WTC11 (cell line): ENCODE data around the gene TMEM135.

ENCODE experiments used
- CREB1 ChIP-seq: sonication (generic); formaldehyde crosslinking; IDR thresholded peaks from 2 replicates; pipeline ENCODE4 v1.8.0; 2023; ENCODE audit warnings: mild to moderate bottlenecking, missing genetic modification reagents
- CTCF ChIP-seq: fragments of 200-600 bp; IDR thresholded peaks from 2 replicates; pipeline ENCODE4 v1.8.0; 2022; ENCODE audit warnings: antibody characterized with exemption
- E2F4 ChIP-seq: sonication (generic); formaldehyde crosslinking; IDR thresholded peaks from 2 replicates; pipeline ENCODE4 v1.8.1; 2022; ENCODE audit warnings: low read depth, mild to moderate bottlenecking, moderate library complexity, missing genetic modification reagents, borderline replicate concordance
- ELF4 ChIP-seq: sonication (generic); formaldehyde crosslinking; IDR thresholded peaks from 2 replicates; pipeline ENCODE4 v1.8.1; 2022; ENCODE audit warnings: low read depth, mild to moderate bottlenecking, moderate library complexity, missing genetic modification reagents
- FOXJ3 ChIP-seq: sonication (generic); formaldehyde crosslinking; IDR thresholded peaks from 2 replicates; pipeline ENCODE4 v1.9.0; 2021; ENCODE audit warnings: missing genetic modification reagents, mild to moderate bottlenecking, borderline replicate concordance
- FOXP4 ChIP-seq: sonication (generic); formaldehyde crosslinking; IDR thresholded peaks from 2 replicates; pipeline ENCODE4 v1.8.0; 2022; ENCODE audit warnings: mild to moderate bottlenecking, missing genetic modification reagents
- JUN ChIP-seq: sonication (generic); formaldehyde crosslinking; IDR thresholded peaks from 2 replicates; pipeline ENCODE4 v1.8.0; 2023; ENCODE audit warnings: mild to moderate bottlenecking, missing genetic modification reagents
- NFYB ChIP-seq: sonication (generic); formaldehyde crosslinking; conservative IDR thresholded peaks from 2 replicates; pipeline ENCODE4 v1.8.0; 2022; ENCODE audit warnings: low read depth, missing genetic modification reagents
- PRDM15 ChIP-seq: sonication (generic); formaldehyde crosslinking; IDR thresholded peaks from 2 replicates; pipeline ENCODE4 v1.8.0; 2022; ENCODE audit warnings: missing genetic modification reagents
- SP1 ChIP-seq: sonication (generic); formaldehyde crosslinking; conservative IDR thresholded peaks from 2 replicates; pipeline ENCODE4 v1.8.1; 2022; ENCODE audit warnings: missing genetic modification reagents
- STAT6 ChIP-seq: sonication (generic); formaldehyde crosslinking; conservative IDR thresholded peaks from 2 replicates; pipeline ENCODE4 v1.8.1; 2023; ENCODE audit warnings: mild to moderate bottlenecking, low read depth, missing genetic modification reagents, moderate library complexity

- no peak for TF ChIP-seq CTCF
- no peak for TF ChIP-seq NFYB
- no peak for TF ChIP-seq PRDM15
- TF ChIP-seq CREB1 (CRISPR knock-in tag), result no peak
- TF ChIP-seq FOXJ3 (CRISPR knock-in tag), result no peak
- no peak for TF ChIP-seq FOXP4 (CRISPR knock-in tag)
- TF ChIP-seq SP1, result no peak
- TF ChIP-seq E2F4 (CRISPR knock-in tag), result no peak
- TF ChIP-seq STAT6, result no peak
- TF ChIP-seq ELF4, result no peak
- TF ChIP-seq JUN (CRISPR knock-in tag), result no peak
These were observed 268.6 kb downstream of the TMEM135 start for GRCh38 chr11:87306262-87306851.
